Ovary (tissue), 9 donors: ENCODE results near the gene PRKG1. TPM values are rescaled to one million over a fixed set of nuclear protein-coding genes. Genes with fewer than 3 reads are reported as not detected.

ENCODE experiments used
- DNase-seq, 5 donors: peaks; one replicate each; pipeline ENCODE4 v3.0.0-alpha.2; 2019 to 2020
- H3K27ac ChIP-seq, 2 donors: fragments of 200-600 bp; one replicate each; pipeline versions ENCODE4 v1.5.1 to v1.8.0; 2019 to 2022
- H3K27me3 ChIP-seq: fragments of 200-600 bp; one replicate; pipeline ENCODE4 v1.8.0; 2022
- H3K36me3 ChIP-seq: fragments of 200-600 bp; sonication (generic); one replicate; pipeline ENCODE4 v1.5.1; 2019
- H3K4me1 ChIP-seq: one replicate; pipeline ENCODE4 v1.8.1; 2013; ENCODE audit warnings: mild to moderate bottlenecking, moderate library complexity; ENCODE audit not compliant: insufficient read depth
- H3K4me3 ChIP-seq: fragments of 200-600 bp; sonication (generic); one replicate; pipeline ENCODE4 v1.5.1; 2017
- H3K9me3 ChIP-seq, 2 donors: fragments of 200-600 bp in 1 of 2; sonication (generic) in 1 of 2; one replicate each; pipeline versions ENCODE4 v1.5.1 to v1.8.1; 2013 to 2019; ENCODE audit warnings: mild to moderate bottlenecking in 1 of 2, moderate library complexity in 1 of 2
- CTCF ChIP-seq, 3 donors: fragments of 450-650 bp in 2 of 3; fragments of 200-600 bp in 1 of 3; IDR thresholded peaks; one replicate each; pipeline versions ENCODE4 v1.5.1 to v1.8.0; 2016 to 2022; ENCODE audit warnings: antibody characterized with exemption in 3 of 3, mild to moderate bottlenecking in 1 of 3
- EP300 ChIP-seq: sonication (generic); formaldehyde crosslinking; IDR thresholded peaks from one replicate; pipeline ENCODE4 v1.6.1; 2017; ENCODE audit warnings: antibody characterized with exemption
- POLR2A ChIP-seq: fragments of 450-650 bp; IDR thresholded peaks from one replicate; pipeline ENCODE4 v1.6.1; 2017; ENCODE audit warnings: antibody characterized with exemption, mild to moderate bottlenecking, moderate library complexity
- WGBS, 3 donors: extraction: QIAGEN DNeasy Blood & Tissue Kit in 1 of 3; methylation state at CpG; one replicate each; pipeline versions ENCODE4 v1.1.5 to v1.1.7; 2013 to 2017; 5-methylcytosine and 5-hydroxymethylcytosine counted together
- intact Hi-C, 4 donors: fragments of 100-400 bp; cut with DNase I; formaldehyde crosslinking; loops; one replicate each; pipeline versions ENCODE4 v1.11.0 to v1.15.1; 2022 to 2023
- polyA plus RNA-seq, 2 donors: library from polyadenylated mRNA; stranded (reverse); fragments of 200-250 nt in 1 of 2; fragments of 350-450 nt in 1 of 2; fragmentation: Illumina TruSeq in 1 of 2; extraction: RNeasy Lipid Tissue Mini Kit (QIAGEN cat#74804) in 1 of 2; gene quantifications; one replicate each; pipeline ENCODE4 v1.2.3, GENCODE V29; 2013 to 2014
- total RNA-seq, 7 donors: library from RNA; depleted of rRNA in 2 of 7; stranded (reverse); fragments of >200 nt in 2 of 7; fragmentation: NEBNext Ultra II Directional in 3 of 7; extraction: Animal tissue kit (Norgen Biotek cat#: 25700) in 3 of 7; gene quantifications; one replicate each; pipeline versions ENCODE4 v1.1.0 to v1.2.4, GENCODE V29; 2016 to 2023
- donor health status: DM: no; HTN: no; CAD: no; lungs with moderate emphysema.
- donor health status: DM: no; HTN: no; CAD: no.
- donor health status: Bipolar disorder and iron deficiency.
- donor health status: DM: yes; HTN: yes; CAD: no.
- donor health status: DM: no; HTN: no; CAD: no.
- donor health status: DM: yes; HTN: yes; CAD: no.

Gene PRKG1
- total and polyA plus RNA-seq, 9 donors = 2.8 to 21.1 (median 15.7) TPM

GRCh38 chr10:52331638-52332364, 1257.5 kb downstream of the PRKG1 start:
- 88 to 91% (median 89%) methylated on average over 3 of the region's 3 CpGs for WGBS, 3 donors
- Histone ChIP-seq H3K9me3 (no peaks in the 10 kb centered on the region), H3K27ac (no peak overlapping the region), H3K36me3 (no peaks in the 10 kb centered on the region), H3K4me3 (no peak overlapping the region), H3K4me1 (no peaks in the 10 kb centered on the region), H3K27me3 (no peaks in the 10 kb centered on the region)
- TF ChIP-seq CTCF (IDR thresholded peaks at IDR 0.05) = no peak
- no peak for TF ChIP-seq EP300
- no peak for TF ChIP-seq POLR2A
- DNase-seq = no peak
- intact Hi-C loops = no loop called here

GRCh38 chr10:52332815-52333214, 1258.5 kb downstream of the PRKG1 start:
- no peak overlapping the region for H3K27ac ChIP-seq
- DNase-seq = no peak
- no peaks in the 10 kb centered on the region for H3K4me1 ChIP-seq
- no peaks in the 10 kb centered on the region for H3K36me3 ChIP-seq
- WGBS, 3 donors = 86 to 90% (median 86%) methylated on average over 5 of the region's 5 CpGs
- no peaks in the 10 kb centered on the region for H3K27me3 ChIP-seq
- no peaks in the 10 kb centered on the region for H3K9me3 ChIP-seq
- TF ChIP-seq POLR2A = no peak
- no peak for TF ChIP-seq CTCF (IDR thresholded peaks at IDR 0.05)
- TF ChIP-seq EP300 = no peak
- intact Hi-C loops = no loop called here
- no peak overlapping the region for H3K4me3 ChIP-seq

- Histone ChIP-seq H3K4me1 (no peaks in the 10 kb centered on the region), H3K36me3 (no peaks in the 10 kb centered on the region), H3K4me3 (no peak overlapping the region), H3K9me3 (no peaks in the 10 kb centered on the region), H3K27me3 (no peaks in the 10 kb centered on the region), H3K27ac (no peak overlapping the region)
- intact Hi-C loops = no loop called here
- WGBS, 3 donors = 85 to 88% (median 87%) methylated on average over 1 of the region's 1 CpG
- no peak for DNase-seq
- TF ChIP-seq EP300 (no peak), CTCF (IDR thresholded peaks at IDR 0.05) (no peak), POLR2A (no peak)
Observed at GRCh38 chr10:52334595-52334994, 1260.3 kb downstream of the PRKG1 start.

GRCh38 chr10:52335665-52336064, 1261.4 kb downstream of the PRKG1 start:
- no peak for TF ChIP-seq POLR2A
- no peak for TF ChIP-seq EP300
- TF ChIP-seq CTCF (IDR thresholded peaks at IDR 0.05) = no peak
- no peak for DNase-seq
- H3K4me3 ChIP-seq = no peak overlapping the region
- intact Hi-C loops = no loop called here
- H3K27me3 ChIP-seq = no peaks in the 10 kb centered on the region
- no peaks in the 10 kb centered on the region for H3K4me1 ChIP-seq
- H3K27ac ChIP-seq = no peak overlapping the region
- no peaks in the 10 kb centered on the region for H3K36me3 ChIP-seq
- H3K9me3 ChIP-seq = no peaks in the 10 kb centered on the region
- WGBS, 3 donors = 72 to 84% (median 77%) methylated on average over 1 of the region's 1 CpG
